HG03442 (cell line): ENCODE results near the gene SLC35F4.
"Not testable (repeated sequence)": the region's sequence is repeated elsewhere in the genome, so short reads cannot be mapped to it uniquely, and the experiment has no call there.

ENCODE experiments used
- ATAC-seq: cut with Tn5 transposase; IDR thresholded peaks from one replicate; pipeline ENCODE4 v1.9.1; 2021; ENCODE audit warnings: mild to moderate bottlenecking, moderate library complexity; ENCODE audit not compliant: unreplicated experiment

SLC35F4 gene

GRCh38 chr14:57865403-57866198, at the start of gene SLC35F4:
Gene SLC35F4 (minus strand): TSS chr14:57866092.
- ATAC-seq = no peak

- ATAC-seq = no peak
Observed at GRCh38 chr14:57909626-57910025, 43.7 kb upstream of the SLC35F4 start.

- ATAC-seq = no peak
Observed at GRCh38 chr14:57903954-57904353, 38.1 kb upstream of the SLC35F4 start.

- no peak for ATAC-seq
Observed at GRCh38 chr14:57898837-57899572, 33.1 kb upstream of the SLC35F4 start.

- no peak for ATAC-seq
Observed at GRCh38 chr14:57897144-57897748, 31.4 kb upstream of the SLC35F4 start.

- ATAC-seq = no peak
Observed at GRCh38 chr14:57889245-57889644, 23.4 kb upstream of the SLC35F4 start.

- ATAC-seq = no peak
Observed at GRCh38 chr14:57884175-57884574, 18.3 kb upstream of the SLC35F4 start.

GRCh38 chr14:57883061-57883460, 17.2 kb upstream of the SLC35F4 start:
- ATAC-seq = no peak

- no peak for ATAC-seq
Observed at GRCh38 chr14:57879516-57879915, 13.6 kb upstream of the SLC35F4 start.

GRCh38 chr14:57875985-57876384, 10.1 kb upstream of the SLC35F4 start:
- ATAC-seq = no peak

- no peak for ATAC-seq
Observed at GRCh38 chr14:57875296-57875695, 9.4 kb upstream of the SLC35F4 start.

- ATAC-seq = peak; percentile 87
Observed at GRCh38 chr14:57871459-57872080, 5.7 kb upstream of the SLC35F4 start.

GRCh38 chr14:57870686-57871457, 5.0 kb upstream of the SLC35F4 start:
- ATAC-seq = no peak

GRCh38 chr14:57869617-57870016, 3.7 kb upstream of the SLC35F4 start:
- no peak for ATAC-seq

- ATAC-seq = no peak
Observed at GRCh38 chr14:57866199-57866705, 360 bp upstream of the SLC35F4 start.

GRCh38 chr14:57865066-57865402, 858 bp downstream of the SLC35F4 start:
- no peak for ATAC-seq

- ATAC-seq = no peak
Observed at GRCh38 chr14:57864659-57865058, 1.2 kb downstream of the SLC35F4 start.

- no peak for ATAC-seq
Observed at GRCh38 chr14:57863471-57863870, 2.4 kb downstream of the SLC35F4 start.

- not testable (repeated sequence) for ATAC-seq
Observed at GRCh38 chr14:57855666-57856065, 10.2 kb downstream of the SLC35F4 start.

- no peak for ATAC-seq
Observed at GRCh38 chr14:57854571-57854970, 11.3 kb downstream of the SLC35F4 start.
